GM12878 (cell line): ENCODE measurements around the gene WDR59. TPM values are rescaled to one million over a fixed set of nuclear protein-coding genes. Genes with fewer than 3 reads are reported as not detected.

Experiments
- BCL3 ChIP-seq: IDR thresholded peaks from 2 replicates; pipeline ENCODE4 v1.6.1; 2011; ENCODE audit warnings: borderline replicate concordance, low read depth, mild to moderate bottlenecking, moderate library complexity, low read length; ENCODE audit not compliant: insufficient read depth, poor library complexity, severe bottlenecking
- CEBPB ChIP-seq, 2 experiments: fragments of 150-350 bp in 1 of 2; IDR thresholded peaks; 2 replicates each; pipeline ENCODE4 v1.6.1; 2012 to 2014; ENCODE audit warnings: low read depth in 2 of 2, low read length in 2 of 2, borderline replicate concordance in 1 of 2, inconsistent platforms in 1 of 2
- CHD2 ChIP-seq: IDR thresholded peaks from 2 replicates; pipeline ENCODE4 v1.6.1; 2011; ENCODE audit warnings: low read depth, low read length, improper control_type of control experiment, borderline replicate concordance
- E2F8 ChIP-seq: fragments of 450-650 bp; IDR thresholded peaks from 2 replicates; pipeline ENCODE4 v1.6.1; 2018; ENCODE audit warnings: mild to moderate bottlenecking, low read depth, moderate library complexity; ENCODE audit not compliant: partially characterized antibody
- HDAC6 ChIP-seq: fragments of 200-600 bp; sonication (generic); IDR thresholded peaks from one replicate; pipeline ENCODE4 v1.8.0; 2017; ENCODE audit warnings: antibody characterized with exemption; ENCODE audit not compliant: unreplicated experiment
- HDGF ChIP-seq: fragments of 450-650 bp; IDR thresholded peaks from 2 replicates; pipeline ENCODE4 v1.6.1; 2016; ENCODE audit warnings: antibody characterized with exemption
- HSF1 ChIP-seq: fragments of 150-350 bp; IDR thresholded peaks from 2 replicates; pipeline ENCODE4 v1.6.1; 2014; ENCODE audit warnings: mild to moderate bottlenecking, low read depth, low read length
- IKZF1 ChIP-seq: fragments of 450-650 bp; conservative IDR thresholded peaks from 2 replicates; pipeline ENCODE4 v1.6.1; 2017; ENCODE audit warnings: antibody characterized with exemption, mild to moderate bottlenecking
- NBN ChIP-seq: fragments of 450-650 bp; IDR thresholded peaks from 2 replicates; pipeline ENCODE4 v1.6.1; 2016
- POLR2AphosphoS5 ChIP-seq: IDR thresholded peaks from 2 replicates; pipeline ENCODE4 v1.6.1; 2011; ENCODE audit warnings: mild to moderate bottlenecking, low read length, inconsistent platforms
- POU2F2 ChIP-seq: IDR thresholded peaks from 3 replicates; pipeline ENCODE4 v1.6.1; 2011; ENCODE audit warnings: low read depth, mild to moderate bottlenecking, low read length, borderline replicate concordance
- PRDM15 ChIP-seq: fragments of 450-650 bp; formaldehyde crosslinking; IDR thresholded peaks from 2 replicates; pipeline ENCODE4 v1.4.0; 2020; ENCODE audit warnings: mild to moderate bottlenecking, moderate library complexity
- RAD51 ChIP-seq: fragments of 450-650 bp; IDR thresholded peaks from 2 replicates; pipeline ENCODE4 v1.6.1; 2016; ENCODE audit warnings: moderate library complexity, mild to moderate bottlenecking, inconsistent platforms
- SMAD5 ChIP-seq: IDR thresholded peaks from 2 replicates; pipeline ENCODE4 v1.6.1; 2016; ENCODE audit warnings: antibody characterized with exemption, low read depth
- SMARCA5 ChIP-seq: fragments of 450-650 bp; IDR thresholded peaks from 2 replicates; pipeline ENCODE4 v1.6.1; 2017; ENCODE audit warnings: mild to moderate bottlenecking
- SMC3 ChIP-seq: IDR thresholded peaks from 2 replicates; pipeline ENCODE4 v1.6.1; 2011; ENCODE audit warnings: low read length, improper control_type of control experiment, borderline replicate concordance
- SPI1 ChIP-seq: IDR thresholded peaks from 2 replicates; pipeline ENCODE4 v1.6.1; 2011; ENCODE audit warnings: low read depth, mild to moderate bottlenecking, low read length, moderate library complexity, borderline replicate concordance; ENCODE audit not compliant: insufficient read depth
- SREBF2 ChIP-seq: IDR thresholded peaks from 2 replicates; pipeline ENCODE4 v1.6.1; 2012; ENCODE audit warnings: mild to moderate bottlenecking, low read length
- USF1 ChIP-seq: IDR thresholded peaks from 2 replicates; pipeline ENCODE4 v1.6.1; 2011; ENCODE audit warnings: borderline replicate concordance, low read depth, mild to moderate bottlenecking, moderate library complexity, mixed read lengths, low read length; ENCODE audit not compliant: insufficient read depth; ENCODE audit errors: extremely low read length
- ZNF217 ChIP-seq: fragments of 450-650 bp; IDR thresholded peaks from 2 replicates; pipeline ENCODE4 v1.6.1; 2017; ENCODE audit warnings: antibody characterized with exemption, mild to moderate bottlenecking
- polyA plus RNA-seq, 11 experiments: library from polyadenylated mRNA; depleted of rRNA in 4 of 11; unstranded in 6 of 11; stranded (reverse) in 5 of 11; fragments of >200 nt; fragmentation: Nextera tagmentation in 4 of 11; fragmentation: Illumina TruSeq in 1 of 11; extraction: Ambion mirVana in 4 of 11; extraction: Trizol in 1 of 11; gene quantifications; 1 replicate in 1 of 11; 2 replicates in 10 of 11; pipeline versions ENCODE4 v1.2.1 to v1.2.3, GENCODE V29; 2011 to 2016; ENCODE audit warnings: inconsistent platforms in 2 of 11, missing spikeins in 2 of 11, low read depth in 1 of 11
- total RNA-seq, 4 experiments: library from RNA; depleted of rRNA in 3 of 4; stranded (reverse); fragments of >200 nt in 3 of 4; fragmentation: Illumina TruSeq in 1 of 4; extraction: Trizol in 1 of 4; gene quantifications; 2 replicates each; pipeline versions ENCODE4 v1.2.1 to v1.2.3, GENCODE V29; 2013 to 2021

Gene WDR59
- total and polyA plus RNA-seq, 10 of the 15 experiments (the other 5 are each of a cell fraction or from before 2014, with no cell fraction given) = 9.7 to 78.4 (median 24.5) TPM

- TF ChIP-seq USF1 = no peak
- peak in 1 of 2 experiments; percentile 48; a peak in 1 of 4 replicates for TF ChIP-seq CEBPB (IDR thresholded peaks at IDR 0.05; ENCODE audit: borderline replicate concordance in 1 of 2, low read depth in 2 of 2, low read length in 2 of 2)
- no peak for TF ChIP-seq BCL3
- TF ChIP-seq SMAD5 = no peak
- TF ChIP-seq IKZF1 = peak; percentile 89
- no peak for TF ChIP-seq HSF1
- TF ChIP-seq HDGF = no peak
- TF ChIP-seq HDAC6 = no peak
- no peak for TF ChIP-seq SMARCA5
- TF ChIP-seq POLR2AphosphoS5 = peak; percentile 88
- TF ChIP-seq SREBF2 = no peak
- TF ChIP-seq CHD2 = peak; percentile 84
- TF ChIP-seq NBN = no peak
- TF ChIP-seq PRDM15 = no peak
- peak; percentile 65; the same call in 2 of the 3 replicates for TF ChIP-seq POU2F2
- TF ChIP-seq SPI1 = no peak
- TF ChIP-seq RAD51 = peak; percentile 30; the same call in 1 of the 2 replicates
- peak; percentile 27; the same call in 1 of the 2 replicates for TF ChIP-seq SMC3
- TF ChIP-seq ZNF217 = 0 out of 2 replicates have a peak, but pooled peaks have one; percentile 60
- TF ChIP-seq E2F8 = no peak
Observed at GRCh38 chr16:75011634-75012307, 26.8 kb upstream of the WDR59 start (continued).
